ENCODE data around the gene PRKAG2. TPM values are rescaled to one million over a fixed set of nuclear protein-coding genes. Genes with fewer than 3 reads are reported as not detected.

The PRKAG2 gene
- total and polyA plus RNA-seq, 2 of the 13 experiments (the other 11 are each of a cell fraction or from before 2014, with no cell fraction given) = 0.90 to 1.3 TPM

- ATAC-seq = no peak; the same call in 2 of the 3 replicates
- Histone ChIP-seq H3K9me3 (ENCODE audit: low read length) (no peaks in the 10 kb centered on the region), H3K27ac (ENCODE audit: extremely low read length, insufficient read depth, low read length) (no peak overlapping the region), H3K27me3 (ENCODE audit: control insufficient read depth in 1 of 2, insufficient read depth in 2 of 2, low read length in 2 of 2) (peaks cover 0 to 21% of the 10 kb centered on the region in 2 experiments; a peak in 3 of 5 replicates), H4K20me1 (ENCODE audit: insufficient read depth, low read length) (no peaks in the 10 kb centered on the region), H3K36me3 (replicated peaks in 1 of 2; ENCODE audit: control insufficient read depth in 1 of 2, insufficient read depth in 2 of 2, low read length in 2 of 2) (no peaks in the 10 kb centered on the region), H3K79me2 (ENCODE audit: insufficient read depth, low read length) (no peaks in the 10 kb centered on the region), H3K4me3 (replicated peaks in 1 of 3; ENCODE audit: insufficient read depth in 1 of 3, low read depth in 2 of 3, low read length in 3 of 3) (no peak overlapping the region), H3K4me2 (ENCODE audit: low read depth, low read length) (no peak overlapping the region), H3K9ac (ENCODE audit: insufficient read depth, low read depth, low read length) (no peak overlapping the region), H3K4me1 (ENCODE audit: insufficient read depth, low read length) (0 out of 2 replicates have a peak, but pooled peaks cover 9% of the 10 kb centered on the region), H2AFZ (ENCODE audit: low read length) (no peak overlapping the region)
- no peak for DNase-seq (ENCODE audit: low spot score)
- POLR2A ChIA-PET = no interaction called here
- CTCF ChIA-PET (ENCODE audit: low intra/inter-chr PET ratio, low total read pairs) = no interaction called here
- no peak for TF ChIP-seq ZBTB42 (CRISPR knock-in tag; IDR thresholded peaks at IDR 0.05)
- TF ChIP-seq SMARCC2 (IDR thresholded peaks at IDR 0.05) = no peak
- TF ChIP-seq MAX (IDR thresholded peaks at IDR 0.05) = no peak
- TF ChIP-seq ZMAT3 (CRISPR knock-in tag; conservative IDR thresholded peaks at IDR 0.05) = no peak
- TF ChIP-seq ZNF598 (CRISPR knock-in tag; IDR thresholded peaks at IDR 0.05; ENCODE audit: borderline replicate concordance) = no peak
- no peak for TF ChIP-seq ZNF34 (CRISPR knock-in tag; IDR thresholded peaks at IDR 0.05; ENCODE audit: borderline replicate concordance)
- TF ChIP-seq GATAD1 (CRISPR knock-in tag; IDR thresholded peaks at IDR 0.05) = no peak
- TF ChIP-seq CREBL2 (CRISPR knock-in tag; IDR thresholded peaks at IDR 0.05; ENCODE audit: borderline replicate concordance) = no peak
- TF ChIP-seq ZFP36 (IDR thresholded peaks at IDR 0.05; ENCODE audit: borderline replicate concordance, low read depth, low read length, partially characterized antibody) = no peak
- TF ChIP-seq ZBTB8A (CRISPR knock-in tag; IDR thresholded peaks at IDR 0.05; ENCODE audit: borderline replicate concordance, low read depth) = no peak
- no peak for TF ChIP-seq ZNF563 (CRISPR knock-in tag; IDR thresholded peaks at IDR 0.05)
- no peak for TF ChIP-seq ZNF446 (CRISPR knock-in tag; IDR thresholded peaks at IDR 0.05)
- no peak for TF ChIP-seq ZNF468 (CRISPR knock-in tag; IDR thresholded peaks at IDR 0.05)
- no peak for TF ChIP-seq ZNF614 (CRISPR knock-in tag; IDR thresholded peaks at IDR 0.05; ENCODE audit: borderline replicate concordance)
- no peak for TF ChIP-seq ZNF709 (CRISPR knock-in tag; IDR thresholded peaks at IDR 0.05)
- TF ChIP-seq CREB1 (IDR thresholded peaks at IDR 0.05) = no peak
- no peak for TF ChIP-seq CREB1 (CRISPR knock-in tag; IDR thresholded peaks at IDR 0.05)
- in situ Hi-C loops (cut with HindIII; ENCODE audit: extremely low pct_ligation_motif_present, low pct_unique_long_range_greater_than_20kb) (no loop called here), intact Hi-C loops (cut with micrococcal nuclease; ENCODE audit: unreplicated experiment) (loop anchor here (1.0 kb wide), 1 partner anchor 9 kb away; no protein-coding TSS in a partner anchor)
- no peak for FAIRE-seq
- BruUV-seq (replicated peaks) = no TSS peak
- 54% methylated on average over 6 of the region's 8 CpGs for WGBS (ENCODE audit: low lambda C conversion rate)
These were observed 148.6 kb downstream of the PRKAG2 start for GRCh38 chr7:151728286-151728660.
